GM12874 (cell line): ENCODE measurements around the gene KRTAP19-8.

Source experiments
- CTCF ChIP-seq: IDR thresholded peaks from 2 replicates; pipeline ENCODE4 v1.5.1; 2011; ENCODE audit warnings: low read depth, mild to moderate bottlenecking, control low read depth, low read length, moderate library complexity; ENCODE audit not compliant: insufficient read depth

The KRTAP19-8 gene

GRCh38 chr21:31034378-31034777 lies 3.9 kb downstream of the KRTAP19-8 start:
- no peak for TF ChIP-seq CTCF

- no peak for TF ChIP-seq CTCF
These were observed 7.7 kb downstream of the KRTAP19-8 start for GRCh38 chr21:31030367-31031106.

- no peak for TF ChIP-seq CTCF
These were observed 14.6 kb downstream of the KRTAP19-8 start for GRCh38 chr21:31023680-31024079.

- TF ChIP-seq CTCF, result no peak
These were observed 16.0 kb downstream of the KRTAP19-8 start for GRCh38 chr21:31022306-31022705.

- TF ChIP-seq CTCF, result no peak
These were observed 20.0 kb downstream of the KRTAP19-8 start for GRCh38 chr21:31018232-31018631.

GRCh38 chr21:31014891-31015290 lies 23.4 kb downstream of the KRTAP19-8 start:
- no peak for TF ChIP-seq CTCF

GRCh38 chr21:31012133-31013089 lies 25.9 kb downstream of the KRTAP19-8 start:
- no peak for TF ChIP-seq CTCF
